Measurements from ENCODE around the gene ZBED4.

The ZBED4 gene

GRCh38 chr22:49920859-49921258 is 67.2 kb downstream of the ZBED4 start:
- no peak for DNase-seq (ENCODE audit: low read depth in 2 of 2)

- no peak for DNase-seq (ENCODE audit: low read depth in 2 of 2)
These were observed 68.0 kb downstream of the ZBED4 start for GRCh38 chr22:49921508-49922278.

GRCh38 chr22:49922484-49922883 is 68.8 kb downstream of the ZBED4 start:
- no peak for DNase-seq (ENCODE audit: low read depth in 2 of 2)

- DNase-seq (ENCODE audit: low read depth in 2 of 2), result no peak
These were observed 69.3 kb downstream of the ZBED4 start for GRCh38 chr22:49922926-49923325.

- no peak for DNase-seq (ENCODE audit: low read depth in 2 of 2)
These were observed 69.8 kb downstream of the ZBED4 start for GRCh38 chr22:49923445-49923844.

GRCh38 chr22:49924113-49924833 is 70.6 kb downstream of the ZBED4 start:
- no peak for DNase-seq (ENCODE audit: low read depth in 2 of 2)

GRCh38 chr22:49925525-49926128 is 72.0 kb downstream of the ZBED4 start:
- DNase-seq (ENCODE audit: low read depth in 2 of 2), result peak; percentile 44 to 65

- DNase-seq (ENCODE audit: low read depth in 2 of 2), result no peak
These were observed 73.3 kb downstream of the ZBED4 start for GRCh38 chr22:49926916-49927315.

- DNase-seq (ENCODE audit: low read depth in 2 of 2), result no peak
These were observed 74.0 kb downstream of the ZBED4 start for GRCh38 chr22:49927483-49928184.

- no peak for DNase-seq (ENCODE audit: low read depth in 2 of 2)
These were observed 74.5 kb downstream of the ZBED4 start for GRCh38 chr22:49928185-49928495.

GRCh38 chr22:49928555-49929210 is 75.0 kb downstream of the ZBED4 start:
- no peak for DNase-seq (ENCODE audit: low read depth in 2 of 2)

- peak; percentile 45 to 56 for DNase-seq (ENCODE audit: low read depth in 2 of 2)
These were observed 75.8 kb downstream of the ZBED4 start for GRCh38 chr22:49929211-49929979.

- no peak for DNase-seq (ENCODE audit: low read depth in 2 of 2)
These were observed 76.4 kb downstream of the ZBED4 start for GRCh38 chr22:49929994-49930575.

GRCh38 chr22:49930596-49931412 is 77.2 kb downstream of the ZBED4 start:
- peak in 1 of 2 donors; percentile 21 for DNase-seq (ENCODE audit: low read depth in 2 of 2)

GRCh38 chr22:49933236-49934159 is 79.9 kb downstream of the ZBED4 start:
- no peak for DNase-seq (ENCODE audit: low read depth in 2 of 2)

- no peak for DNase-seq (ENCODE audit: low read depth in 2 of 2)
These were observed 80.7 kb downstream of the ZBED4 start for GRCh38 chr22:49934160-49934890.

GRCh38 chr22:49934891-49935557 is 81.4 kb downstream of the ZBED4 start:
- peak; percentile 83 to 84 for DNase-seq (ENCODE audit: low read depth in 2 of 2)

Data from activated CD8-positive, alpha-beta memory T cell treated with anti-CD3 and anti-CD28 coated beads for 4 hours (primary cell).